Thoracic aorta (tissue), 2 donors: Measurements from ENCODE around the gene ATP5F1E. TPM values are rescaled to one million over a fixed set of nuclear protein-coding genes. Genes with fewer than 3 reads are reported as not detected.
A peak's percentile ranks its signal among the peaks of the same experiment; 100 is the strongest.

ENCODE experiments used
- ATAC-seq: fragments of 150-250 bp; one replicate; pipeline ENCODE4 v1.8.0; 2017; ENCODE audit warnings: low read depth; ENCODE audit not compliant: insufficient number of reproducible peaks, low FRiP score
- DNase-seq: peaks from one replicate; pipeline ENCODE4 v3.0.0-alpha.2; 2020; ENCODE audit warnings: low spot score
- H3K27ac ChIP-seq, 2 donors: fragments of 200-600 bp; sonication (generic); 1 replicate in 1 of 2; 2 replicates in 1 of 2; pipeline ENCODE4 v1.5.1; 2016; ENCODE audit warnings: mild to moderate bottlenecking in 2 of 2, moderate library complexity in 2 of 2
- H3K27me3 ChIP-seq: fragments of 200-600 bp; sonication (generic); replicated peaks from 2 replicates; pipeline ENCODE4 v1.6.0; 2016; ENCODE audit warnings: mild to moderate bottlenecking; ENCODE audit not compliant: insufficient read depth
- H3K36me3 ChIP-seq: fragments of 200-600 bp; sonication (generic); one replicate; pipeline ENCODE4 v1.5.1; 2016
- H3K4me1 ChIP-seq, 2 donors: fragments of 200-600 bp; sonication (generic); 1 replicate in 1 of 2; 2 replicates in 1 of 2; pipeline versions ENCODE4 v1.5.1 to v1.6.0; 2016; ENCODE audit warnings: low read depth in 2 of 2, mild to moderate bottlenecking in 1 of 2; ENCODE audit not compliant: control insufficient read depth in 1 of 2
- H3K4me3 ChIP-seq: fragments of 200-600 bp; sonication (generic); 2 replicates; pipeline ENCODE4 v1.5.1; 2016; ENCODE audit warnings: mild to moderate bottlenecking
- H3K9me3 ChIP-seq: fragments of 200-600 bp; sonication (generic); 2 replicates; pipeline ENCODE4 v1.5.1; 2016
- CTCF ChIP-seq: fragments of 200-600 bp; sonication (generic); IDR thresholded peaks from one replicate; pipeline ENCODE4 v1.5.1; 2019; ENCODE audit warnings: antibody characterized with exemption
- total RNA-seq, 2 donors: library from RNA; depleted of rRNA; stranded (reverse); fragments of >200 nt; gene quantifications; one replicate each; pipeline versions ENCODE4 v1.1.0 to v1.2.3, GENCODE V29; 2016

ATP5F1E gene
- total RNA-seq, 2 donors from 2014 or later: 16.8 to 21.1 TPM

- no peak for ATAC-seq
- Histone ChIP-seq H3K27ac (peak overlapping the region in 1 of 2 donors; percentile 39), H3K9me3 (no peaks in the 10 kb centered on the region), H3K36me3 (peaks cover 52% of the 10 kb centered on the region), H3K4me3 (no peak overlapping the region), H3K4me1 (peaks cover 0 to 3% of the 10 kb centered on the region in 2 donors), H3K27me3 (no peaks in the 10 kb centered on the region)
- no peak for TF ChIP-seq CTCF
- DNase-seq: no peak
Measured at GRCh38 chr20:58994390-58995159, 37.6 kb downstream of the ATP5F1E start.

- TF ChIP-seq CTCF: no peak
- H3K4me1 ChIP-seq: peaks cover 0 to 7% of the 10 kb centered on the region in 2 donors
- DNase-seq (no peak), ATAC-seq (no peak)
- no peaks in the 10 kb centered on the region for H3K9me3 ChIP-seq
- H3K27me3 ChIP-seq: no peaks in the 10 kb centered on the region
- H3K4me3 ChIP-seq: no peak overlapping the region
- peaks cover 53% of the 10 kb centered on the region for H3K36me3 ChIP-seq
- no peak overlapping the region for H3K27ac ChIP-seq
Measured at GRCh38 chr20:58993332-58994248, 38.5 kb downstream of the ATP5F1E start.

GRCh38 chr20:58992911-58993310 is 39.2 kb downstream of the ATP5F1E start:
- no peak overlapping the region for H3K27ac ChIP-seq
- H3K9me3 ChIP-seq: no peaks in the 10 kb centered on the region
- H3K36me3 ChIP-seq: peaks cover 56% of the 10 kb centered on the region
- DNase-seq (no peak), ATAC-seq (no peak)
- TF ChIP-seq CTCF: no peak
- H3K4me1 ChIP-seq: peaks cover 0 to 13% of the 10 kb centered on the region in 2 donors
- no peak overlapping the region for H3K4me3 ChIP-seq
- H3K27me3 ChIP-seq: no peaks in the 10 kb centered on the region

GRCh38 chr20:58991715-58992114 is 40.4 kb downstream of the ATP5F1E start:
- DNase-seq: no peak
- H3K36me3 ChIP-seq: peaks cover 50% of the 10 kb centered on the region

More at GRCh38 chr20:58991715-58992114, 40.4 kb downstream of the ATP5F1E start:
- no peak for ATAC-seq
- no peaks in the 10 kb centered on the region for H3K9me3 ChIP-seq
- H3K27me3 ChIP-seq: no peaks in the 10 kb centered on the region
- no peak for TF ChIP-seq CTCF
- peaks cover 0 to 15% of the 10 kb centered on the region in 2 donors for H3K4me1 ChIP-seq
- H3K27ac ChIP-seq: no peak overlapping the region
- no peak overlapping the region for H3K4me3 ChIP-seq
